Hepatocyte (in vitro differentiated cells): ENCODE measurements around the gene LTF. TPM values are rescaled to one million over a fixed set of nuclear protein-coding genes. Genes with fewer than 3 reads are reported as not detected.
"Not testable (repeated sequence)": the region's sequence is repeated elsewhere in the genome, so short reads cannot be mapped to it uniquely, and the experiment has no call there.

Source experiments
- DNase-seq: peaks from one replicate; pipeline ENCODE4 v3.0.0-alpha.2; 2016; ENCODE audit warnings: low spot score
- H2AFZ ChIP-seq: fragments of 200-600 bp; sonication (generic); 2 replicates; pipeline ENCODE4 v1.6.0; 2016; ENCODE audit warnings: antibody characterized with exemption, mild to moderate bottlenecking
- H3K27ac ChIP-seq: fragments of 200-600 bp; sonication (generic); 2 replicates; pipeline ENCODE4 v1.5.1; 2016; ENCODE audit warnings: mild to moderate bottlenecking
- H3K27me3 ChIP-seq: fragments of 200-600 bp; sonication (generic); 2 replicates; pipeline ENCODE4 v1.6.1; 2016
- H3K36me3 ChIP-seq: fragments of 200-600 bp; sonication (generic); replicated peaks from 2 replicates; pipeline ENCODE4 v1.5.1; 2016; ENCODE audit warnings: low read depth; ENCODE audit not compliant: insufficient read depth
- H3K4me1 ChIP-seq: fragments of 200-600 bp; sonication (generic); 2 replicates; pipeline ENCODE4 v1.5.1; 2016; ENCODE audit warnings: mild to moderate bottlenecking, moderate library complexity; ENCODE audit not compliant: insufficient read depth
- H3K4me2 ChIP-seq: fragments of 200-600 bp; sonication (generic); 2 replicates; pipeline ENCODE4 v1.6.0; 2016
- H3K4me3 ChIP-seq: fragments of 200-600 bp; sonication (generic); 2 replicates; pipeline ENCODE4 v1.5.1; 2016; ENCODE audit warnings: mild to moderate bottlenecking
- H3K79me2 ChIP-seq: fragments of 200-600 bp; sonication (generic); 2 replicates; pipeline ENCODE4 v1.6.0; 2017; ENCODE audit warnings: mild to moderate bottlenecking
- H3K9me2 ChIP-seq: fragments of 200-600 bp; sonication (generic); replicated peaks from 2 replicates; pipeline ENCODE4 v1.6.0; 2017; ENCODE audit warnings: mild to moderate bottlenecking; ENCODE audit not compliant: insufficient read depth
- H3K9me3 ChIP-seq: fragments of 200-600 bp; sonication (generic); 2 replicates; pipeline ENCODE4 v1.5.1; 2016; ENCODE audit warnings: low read depth, mild to moderate bottlenecking
- H4K20me1 ChIP-seq: fragments of 200-600 bp; sonication (generic); 2 replicates; pipeline ENCODE4 v1.6.0; 2016; ENCODE audit warnings: mild to moderate bottlenecking; ENCODE audit not compliant: insufficient read depth, poor library complexity, severe bottlenecking
- EZH2 ChIP-seq: fragments of 200-600 bp; sonication (generic); IDR thresholded peaks from 2 replicates; pipeline ENCODE4 v1.6.1; 2016; ENCODE audit warnings: antibody characterized with exemption, mild to moderate bottlenecking, borderline replicate concordance
- EZH2phosphoT487 ChIP-seq: fragments of 200-600 bp; sonication (generic); IDR thresholded peaks from one replicate; pipeline ENCODE4 v1.6.1; 2018; ENCODE audit warnings: antibody characterized with exemption, mild to moderate bottlenecking, low read depth, moderate library complexity; ENCODE audit not compliant: unreplicated experiment, severe bottlenecking
- WGBS: methylation state at CpG from one replicate; pipeline ENCODE4 v1.1.6; 2016; ENCODE audit warnings: low lambda C conversion rate; ENCODE audit errors: missing lambda C conversion rate; 5-methylcytosine and 5-hydroxymethylcytosine counted together
- polyA plus RNA-seq: library from polyadenylated mRNA; unstranded; fragments of >200 nt; fragmentation: Nextera tagmentation; extraction: Ambion mirVana; gene quantifications from 2 replicates; pipeline ENCODE4 v1.2.1, GENCODE V29; 2016
- total RNA-seq: library from RNA; depleted of rRNA; stranded (reverse); fragments of >200 nt; gene quantifications from 2 replicates; pipeline ENCODE4 v1.2.3, GENCODE V29; 2014
- TF ChIP-seq, protein P1 (sequence below): fragments of 200-600 bp; sonication (generic); IDR thresholded peaks from 2 replicates; pipeline ENCODE4 v1.5.1; 2016; ENCODE audit warnings: antibody characterized with exemption, mild to moderate bottlenecking; ENCODE audit not compliant: poor library complexity

LTF gene
- total and polyA plus RNA-seq, 2 experiments from 2014 or later = 1.8 TPM; not detected in 1

- H3K79me2 ChIP-seq = no peaks in the 10 kb centered on the region
- TF ChIP-seq, protein P1, sequence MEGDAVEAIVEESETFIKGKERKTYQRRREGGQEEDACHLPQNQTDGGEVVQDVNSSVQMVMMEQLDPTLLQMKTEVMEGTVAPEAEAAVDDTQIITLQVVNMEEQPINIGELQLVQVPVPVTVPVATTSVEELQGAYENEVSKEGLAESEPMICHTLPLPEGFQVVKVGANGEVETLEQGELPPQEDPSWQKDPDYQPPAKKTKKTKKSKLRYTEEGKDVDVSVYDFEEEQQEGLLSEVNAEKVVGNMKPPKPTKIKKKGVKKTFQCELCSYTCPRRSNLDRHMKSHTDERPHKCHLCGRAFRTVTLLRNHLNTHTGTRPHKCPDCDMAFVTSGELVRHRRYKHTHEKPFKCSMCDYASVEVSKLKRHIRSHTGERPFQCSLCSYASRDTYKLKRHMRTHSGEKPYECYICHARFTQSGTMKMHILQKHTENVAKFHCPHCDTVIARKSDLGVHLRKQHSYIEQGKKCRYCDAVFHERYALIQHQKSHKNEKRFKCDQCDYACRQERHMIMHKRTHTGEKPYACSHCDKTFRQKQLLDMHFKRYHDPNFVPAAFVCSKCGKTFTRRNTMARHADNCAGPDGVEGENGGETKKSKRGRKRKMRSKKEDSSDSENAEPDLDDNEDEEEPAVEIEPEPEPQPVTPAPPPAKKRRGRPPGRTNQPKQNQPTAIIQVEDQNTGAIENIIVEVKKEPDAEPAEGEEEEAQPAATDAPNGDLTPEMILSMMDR = no peak
- H2AFZ ChIP-seq = no peak overlapping the region
- DNase-seq = no peak
- H3K4me1 ChIP-seq = peaks cover 8% of the 10 kb centered on the region
- H3K27ac ChIP-seq = no peak overlapping the region
- no peak overlapping the region for H3K4me3 ChIP-seq
- no peaks in the 10 kb centered on the region for H4K20me1 ChIP-seq
- no peaks in the 10 kb centered on the region for H3K36me3 ChIP-seq
- 59% methylated on average over 5 of the region's 5 CpGs for WGBS
- no peaks in the 10 kb centered on the region for H3K9me3 ChIP-seq
- no peaks in the 10 kb centered on the region for H3K9me2 ChIP-seq
- H3K27me3 ChIP-seq = no peaks in the 10 kb centered on the region
- H3K4me2 ChIP-seq = no peak overlapping the region
Observed at GRCh38 chr3:46495901-46496456, 31.3 kb upstream of the LTF start.

- DNase-seq, H3K4me2 ChIP-seq, H3K4me3 ChIP-seq, H3K4me1 ChIP-seq, H2AFZ ChIP-seq, H3K36me3 ChIP-seq, H3K27ac ChIP-seq, H3K9me3 ChIP-seq, H3K79me2 ChIP-seq, H3K9me2 ChIP-seq, H3K27me3 ChIP-seq, H4K20me1 ChIP-seq: not testable (repeated sequence)
- WGBS = 100% methylated on average over 5 of the region's 33 CpGs
Observed at GRCh38 chr3:46494491-46494890, 29.8 kb upstream of the LTF start.

DNA sequence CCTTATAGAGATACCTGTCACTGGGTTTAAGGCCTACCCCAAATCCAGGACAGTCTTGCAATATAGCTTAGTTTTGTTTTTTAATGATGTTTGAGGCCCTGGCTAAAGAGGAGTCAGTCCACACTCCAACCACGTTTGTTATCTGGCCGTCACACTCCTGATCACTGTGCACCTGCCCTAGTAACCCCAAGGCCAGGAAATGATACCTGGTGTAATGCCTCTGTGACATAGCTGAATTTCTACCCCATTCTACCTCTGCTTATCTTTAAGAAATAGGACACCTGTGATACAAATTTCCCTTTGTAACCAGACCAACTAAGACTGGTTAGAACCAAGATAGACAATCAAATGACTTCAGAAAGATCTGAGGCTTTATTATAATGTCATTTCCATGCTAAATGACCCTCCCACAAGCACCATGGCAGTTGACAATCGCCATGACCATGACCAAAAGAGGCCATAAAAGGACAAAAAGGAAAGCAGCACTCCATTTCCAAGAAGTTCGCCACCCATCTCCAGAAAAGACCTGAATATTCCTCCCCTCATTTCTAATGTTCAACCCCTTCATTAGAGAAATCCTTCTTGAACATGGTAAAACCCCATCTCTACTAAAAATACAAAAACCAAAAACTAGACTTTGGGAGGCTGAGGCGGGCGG lies 28.3 kb upstream of the LTF start:
- no peaks in the 10 kb centered on the region for H3K36me3 ChIP-seq
- no peaks in the 10 kb centered on the region for H3K9me2 ChIP-seq
- no peak overlapping the region for H2AFZ ChIP-seq
- H3K79me2 ChIP-seq = no peaks in the 10 kb centered on the region
- TF ChIP-seq EZH2phosphoT487 = no peak
- TF ChIP-seq, protein P1 = no peak
- TF ChIP-seq EZH2 = no peak
- H3K27ac ChIP-seq = no peak overlapping the region
- no peaks in the 10 kb centered on the region for H4K20me1 ChIP-seq
- WGBS = 91% methylated on average over 6 of the region's 6 CpGs
- no peak overlapping the region for H3K4me2 ChIP-seq
- no peak for DNase-seq
- no peaks in the 10 kb centered on the region for H3K27me3 ChIP-seq
- H3K4me1 ChIP-seq = no peaks in the 10 kb centered on the region
- no peak overlapping the region for H3K4me3 ChIP-seq
- no peaks in the 10 kb centered on the region for H3K9me3 ChIP-seq

GRCh38 chr3:46491089-46492070 lies 26.7 kb upstream of the LTF start:
- Histone ChIP-seq H3K27me3 (no peaks in the 10 kb centered on the region), H3K4me1 (no peaks in the 10 kb centered on the region), H3K79me2 (no peaks in the 10 kb centered on the region), H3K27ac (no peak overlapping the region), H2AFZ (no peak overlapping the region), H3K4me3 (no peak overlapping the region), H3K9me3 (no peaks in the 10 kb centered on the region), H4K20me1 (no peaks in the 10 kb centered on the region), H3K36me3 (no peaks in the 10 kb centered on the region), H3K4me2 (no peak overlapping the region), H3K9me2 (no peaks in the 10 kb centered on the region)
- WGBS = 75% methylated on average over 11 of the region's 11 CpGs
- TF ChIP-seq EZH2 (no peak), EZH2phosphoT487 (no peak)
- TF ChIP-seq, protein P1 = no peak
- DNase-seq = no peak
